ENCODE results near the gene TGFBRAP1.

DNA sequence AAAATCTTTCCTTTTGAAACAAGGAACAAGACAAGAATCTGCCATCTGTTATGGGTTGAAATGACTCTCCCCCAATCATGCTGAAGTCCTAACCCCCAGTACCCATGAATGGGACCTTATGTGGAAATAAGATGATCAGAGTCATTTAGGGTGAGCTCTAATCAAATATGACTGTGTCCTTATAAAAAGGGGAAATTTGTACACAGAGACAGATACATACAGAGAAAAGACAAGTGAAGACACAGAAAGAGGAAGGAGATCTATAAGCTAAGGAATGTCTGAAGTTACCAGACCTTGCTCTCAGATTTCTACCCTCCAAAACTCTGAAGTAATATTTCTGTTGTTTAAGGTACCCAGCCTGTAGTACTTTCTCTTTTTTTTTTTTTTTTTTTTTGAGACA is 15.7 kb downstream of the TGFBRAP1 start:
- TF ChIP-seq, protein P1, sequence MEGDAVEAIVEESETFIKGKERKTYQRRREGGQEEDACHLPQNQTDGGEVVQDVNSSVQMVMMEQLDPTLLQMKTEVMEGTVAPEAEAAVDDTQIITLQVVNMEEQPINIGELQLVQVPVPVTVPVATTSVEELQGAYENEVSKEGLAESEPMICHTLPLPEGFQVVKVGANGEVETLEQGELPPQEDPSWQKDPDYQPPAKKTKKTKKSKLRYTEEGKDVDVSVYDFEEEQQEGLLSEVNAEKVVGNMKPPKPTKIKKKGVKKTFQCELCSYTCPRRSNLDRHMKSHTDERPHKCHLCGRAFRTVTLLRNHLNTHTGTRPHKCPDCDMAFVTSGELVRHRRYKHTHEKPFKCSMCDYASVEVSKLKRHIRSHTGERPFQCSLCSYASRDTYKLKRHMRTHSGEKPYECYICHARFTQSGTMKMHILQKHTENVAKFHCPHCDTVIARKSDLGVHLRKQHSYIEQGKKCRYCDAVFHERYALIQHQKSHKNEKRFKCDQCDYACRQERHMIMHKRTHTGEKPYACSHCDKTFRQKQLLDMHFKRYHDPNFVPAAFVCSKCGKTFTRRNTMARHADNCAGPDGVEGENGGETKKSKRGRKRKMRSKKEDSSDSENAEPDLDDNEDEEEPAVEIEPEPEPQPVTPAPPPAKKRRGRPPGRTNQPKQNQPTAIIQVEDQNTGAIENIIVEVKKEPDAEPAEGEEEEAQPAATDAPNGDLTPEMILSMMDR (conservative IDR thresholded peaks at IDR 0.05), result no peak
- TF ChIP-seq ZFX (IDR thresholded peaks at IDR 0.05), result no peak

Measured in C4-2B (cell line).